ENCODE measurements around the gene UMAD1. TPM values are rescaled to one million over a fixed set of nuclear protein-coding genes. Genes with fewer than 3 reads are reported as not detected.

The UMAD1 gene
- total RNA-seq, 2 experiments from 2014 or later = 11.0 to 15.3 TPM

DNA sequence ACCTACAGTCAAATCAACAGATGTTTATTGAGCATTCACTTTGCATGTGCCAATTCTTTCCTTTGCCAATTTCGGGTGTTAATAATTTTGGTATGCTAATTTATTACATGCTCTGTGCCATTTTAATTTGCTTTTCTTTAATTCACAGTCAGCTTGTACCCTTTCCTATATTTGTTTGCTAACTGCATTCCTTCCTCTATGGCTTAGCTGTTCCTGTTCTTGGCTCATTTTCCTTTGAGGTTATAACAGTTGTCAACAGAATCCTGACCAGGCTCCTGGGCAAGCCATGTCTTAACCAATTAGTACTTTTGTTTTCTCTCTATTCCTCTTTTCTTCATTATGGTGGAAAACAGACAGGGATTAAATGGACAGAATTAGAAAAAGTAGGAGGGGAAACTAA lies 151.5 kb downstream of the UMAD1 start:
- H3K4me3 Mint-ChIP-seq = no peak overlapping the region
- peaks cover 55% of the 10 kb centered on the region for H3K36me3 Mint-ChIP-seq (ENCODE audit: low read depth)
- Histone ChIP-seq H3K4me1 (ENCODE audit: insufficient read depth, low read length) (no peaks in the 10 kb centered on the region), H3K27me3 (ENCODE audit: control insufficient read depth in 1 of 2, insufficient read depth in 2 of 2, low read length in 2 of 2) (no peaks in the 10 kb centered on the region), H3K4me3 (ENCODE audit: low read length) (no peak overlapping the region), H3K27ac (ENCODE audit: low read depth in 1 of 2, low read length in 2 of 2) (no peak overlapping the region), H3K36me3 (ENCODE audit: insufficient read depth, low read length) (peaks cover 6% of the 10 kb centered on the region), H3K9me3 (ENCODE audit: control insufficient read depth in 1 of 2, insufficient read depth in 1 of 2, low read length in 2 of 2) (peaks cover 0 to 5% of the 10 kb centered on the region in 2 experiments)
- H3K9me3 Mint-ChIP-seq = no peaks in the 10 kb centered on the region
- POLR2A ChIA-PET = interaction anchor here (0.8 to 0.9 kb wide), 2 partner anchors 20 to 176 kb away, joined by 3 read pairs; no protein-coding TSS in a partner anchor
- peaks cover 7% of the 10 kb centered on the region for H3K4me1 Mint-ChIP-seq (ENCODE audit: low read depth)
- TF ChIP-seq, protein P1, sequence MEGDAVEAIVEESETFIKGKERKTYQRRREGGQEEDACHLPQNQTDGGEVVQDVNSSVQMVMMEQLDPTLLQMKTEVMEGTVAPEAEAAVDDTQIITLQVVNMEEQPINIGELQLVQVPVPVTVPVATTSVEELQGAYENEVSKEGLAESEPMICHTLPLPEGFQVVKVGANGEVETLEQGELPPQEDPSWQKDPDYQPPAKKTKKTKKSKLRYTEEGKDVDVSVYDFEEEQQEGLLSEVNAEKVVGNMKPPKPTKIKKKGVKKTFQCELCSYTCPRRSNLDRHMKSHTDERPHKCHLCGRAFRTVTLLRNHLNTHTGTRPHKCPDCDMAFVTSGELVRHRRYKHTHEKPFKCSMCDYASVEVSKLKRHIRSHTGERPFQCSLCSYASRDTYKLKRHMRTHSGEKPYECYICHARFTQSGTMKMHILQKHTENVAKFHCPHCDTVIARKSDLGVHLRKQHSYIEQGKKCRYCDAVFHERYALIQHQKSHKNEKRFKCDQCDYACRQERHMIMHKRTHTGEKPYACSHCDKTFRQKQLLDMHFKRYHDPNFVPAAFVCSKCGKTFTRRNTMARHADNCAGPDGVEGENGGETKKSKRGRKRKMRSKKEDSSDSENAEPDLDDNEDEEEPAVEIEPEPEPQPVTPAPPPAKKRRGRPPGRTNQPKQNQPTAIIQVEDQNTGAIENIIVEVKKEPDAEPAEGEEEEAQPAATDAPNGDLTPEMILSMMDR (IDR thresholded peaks at IDR 0.05) = no peak
- H3K27me3 Mint-ChIP-seq = no peaks in the 10 kb centered on the region
- ATAC-seq (ENCODE audit: poor library complexity) = no peak
- intact Hi-C loops (cut with DNase I, micrococcal nuclease) = no loop called here
- CTCF ChIA-PET = interaction anchor here (0.8 to 1.2 kb wide), 2 partner anchors 13 to 15 kb away, joined by 3 to 4 read pairs; no protein-coding TSS in a partner anchor
- DNase-seq = no peak
- H3K27ac Mint-ChIP-seq = no peak overlapping the region

- peaks cover 0 to 5% of the 10 kb centered on the region in 2 experiments for H3K9me3 ChIP-seq (ENCODE audit: control insufficient read depth in 1 of 2, insufficient read depth in 1 of 2, low read length in 2 of 2)
- no peaks in the 10 kb centered on the region for H3K27me3 Mint-ChIP-seq
- DNase-seq = no peak
- H3K36me3 Mint-ChIP-seq (ENCODE audit: low read depth) = peaks cover 66% of the 10 kb centered on the region
- ChIA-PET POLR2A (no interaction called here), CTCF (no interaction called here)
- H3K4me1 ChIP-seq (ENCODE audit: insufficient read depth, low read length) = no peaks in the 10 kb centered on the region
- H3K4me1 Mint-ChIP-seq (ENCODE audit: low read depth) = peaks cover 7% of the 10 kb centered on the region
- TF ChIP-seq, protein P1 (IDR thresholded peaks at IDR 0.05) = no peak
- no peak for ATAC-seq (ENCODE audit: poor library complexity)
- no peak overlapping the region for H3K27ac Mint-ChIP-seq
- intact Hi-C loops (cut with DNase I, micrococcal nuclease) = no loop called here
- no peak overlapping the region for H3K27ac ChIP-seq (ENCODE audit: low read depth in 1 of 2, low read length in 2 of 2)
- no peaks in the 10 kb centered on the region for H3K9me3 Mint-ChIP-seq
- no peaks in the 10 kb centered on the region for H3K27me3 ChIP-seq (ENCODE audit: control insufficient read depth in 1 of 2, insufficient read depth in 2 of 2, low read length in 2 of 2)
- no peak overlapping the region for H3K4me3 ChIP-seq (ENCODE audit: low read length)
- H3K36me3 ChIP-seq (ENCODE audit: insufficient read depth, low read length) = peaks cover 9% of the 10 kb centered on the region
- H3K4me3 Mint-ChIP-seq = no peak overlapping the region
Measured at GRCh38 chr7:7793249-7793648, 152.7 kb downstream of the UMAD1 start.

DNA sequence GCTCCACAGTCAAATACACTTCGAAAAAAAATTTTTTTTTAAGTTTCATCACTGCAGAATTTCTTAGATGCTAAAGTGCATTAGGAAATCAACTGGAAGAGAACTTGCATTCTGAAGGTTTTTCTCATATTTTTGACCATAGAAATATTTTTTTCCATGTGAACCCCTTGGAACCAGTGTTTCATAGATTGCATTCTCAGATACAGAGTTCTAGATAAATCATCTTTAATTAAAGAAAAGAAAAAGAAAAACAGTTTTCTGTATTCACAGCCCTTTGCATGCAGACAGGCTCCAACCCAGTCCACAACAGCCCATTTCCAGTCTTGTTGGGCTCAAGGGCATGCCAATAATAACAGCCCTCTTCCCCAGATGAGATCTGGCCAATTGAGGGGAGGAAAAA lies 153.4 kb downstream of the UMAD1 start:
- H3K9me3 ChIP-seq (ENCODE audit: control insufficient read depth in 1 of 2, insufficient read depth in 1 of 2, low read length in 2 of 2) = peaks cover 0 to 5% of the 10 kb centered on the region in 2 experiments
- H3K27ac ChIP-seq (ENCODE audit: low read depth in 1 of 2, low read length in 2 of 2) = no peak overlapping the region
- H3K4me3 ChIP-seq (ENCODE audit: low read length) = no peak overlapping the region
- no peak overlapping the region for H3K27ac Mint-ChIP-seq
- no peak for DNase-seq
- H3K27me3 ChIP-seq (ENCODE audit: control insufficient read depth in 1 of 2, insufficient read depth in 2 of 2, low read length in 2 of 2) = no peaks in the 10 kb centered on the region
- peaks cover 67% of the 10 kb centered on the region for H3K36me3 Mint-ChIP-seq (ENCODE audit: low read depth)
- TF ChIP-seq, protein P1 (IDR thresholded peaks at IDR 0.05) = no peak
- ATAC-seq (ENCODE audit: poor library complexity) = no peak
- H3K9me3 Mint-ChIP-seq = no peaks in the 10 kb centered on the region
- CTCF ChIA-PET = no interaction called here
- no peak overlapping the region for H3K4me3 Mint-ChIP-seq
- H3K4me1 Mint-ChIP-seq (ENCODE audit: low read depth) = peaks cover 7% of the 10 kb centered on the region
- no peaks in the 10 kb centered on the region for H3K27me3 Mint-ChIP-seq
- no peaks in the 10 kb centered on the region for H3K4me1 ChIP-seq (ENCODE audit: insufficient read depth, low read length)
- intact Hi-C loops (cut with DNase I, micrococcal nuclease) = no loop called here
- peaks cover 9% of the 10 kb centered on the region for H3K36me3 ChIP-seq (ENCODE audit: insufficient read depth, low read length)
- POLR2A ChIA-PET = no interaction called here

All from CD4-positive, alpha-beta T cell (primary cell).